ENCODE data around the gene SIK2. TPM values are rescaled to one million over a fixed set of nuclear protein-coding genes. Genes with fewer than 3 reads are reported as not detected.

Gene SIK2
- polyA plus RNA-seq, 6 donors from 2014 or later, result 0.09 to 1.0 (median 0.31) TPM

- Mint-ChIP-seq H3K4me3 (no peak overlapping the region), H3K9me3 (no peaks in the 10 kb centered on the region), H3K27me3 (no peaks in the 10 kb centered on the region), H3K4me1 (peaks cover 0 to 7% (median 0%) of the 10 kb centered on the region in 3 donors), H3K36me3 (peaks cover 1 to 2% of the 10 kb centered on the region in 2 donors), H3K27ac (peak overlapping the region in 1 of 6 donors; percentile 47)
- DNase-seq (no peak), ATAC-seq (ENCODE audit: low read depth in 2 of 2) (no peak)
These were observed 10.0 kb downstream of the SIK2 start for GRCh38 chr11:111612224-111612623.

GRCh38 chr11:111617286-111617685 lies 15.0 kb downstream of the SIK2 start:
- Mint-ChIP-seq H3K4me3 (no peak overlapping the region), H3K36me3 (peaks cover 4 to 11% of the 10 kb centered on the region in 2 donors), H3K4me1 (peaks cover 0 to under 1% (median 0%) of the 10 kb centered on the region in 3 donors), H3K27ac (no peak overlapping the region), H3K27me3 (no peaks in the 10 kb centered on the region), H3K9me3 (no peaks in the 10 kb centered on the region)
- DNase-seq (no peak), ATAC-seq (ENCODE audit: low read depth in 2 of 2) (no peak)

GRCh38 chr11:111620518-111620917 lies 18.3 kb downstream of the SIK2 start:
- H3K27me3 Mint-ChIP-seq, result no peaks in the 10 kb centered on the region
- no peak overlapping the region for H3K4me3 Mint-ChIP-seq
- ATAC-seq (ENCODE audit: low read depth in 2 of 2), result no peak
- H3K27ac Mint-ChIP-seq, result no peak overlapping the region
- peaks cover 29 to 41% of the 10 kb centered on the region in 2 donors for H3K36me3 Mint-ChIP-seq
- peaks cover 0 to 7% (median 0%) of the 10 kb centered on the region in 3 donors for H3K4me1 Mint-ChIP-seq
- peaks cover 0 to 9% (median 5%) of the 10 kb centered on the region in 7 donors for H3K9me3 Mint-ChIP-seq
- no peak for DNase-seq

- no peak overlapping the region for H3K27ac Mint-ChIP-seq
- H3K27me3 Mint-ChIP-seq, result no peaks in the 10 kb centered on the region
- no peak overlapping the region for H3K4me3 Mint-ChIP-seq
- DNase-seq, result no peak
- H3K36me3 Mint-ChIP-seq, result peaks cover 25 to 34% of the 10 kb centered on the region in 2 donors
- peaks cover 0 to 7% (median 0%) of the 10 kb centered on the region in 3 donors for H3K4me1 Mint-ChIP-seq
- H3K9me3 Mint-ChIP-seq, result peaks cover 0 to 9% (median 5%) of the 10 kb centered on the region in 7 donors
- ATAC-seq (ENCODE audit: low read depth in 2 of 2), result no peak
These were observed 21.3 kb downstream of the SIK2 start for GRCh38 chr11:111623527-111624030.

GRCh38 chr11:111624608-111625007 lies 22.4 kb downstream of the SIK2 start:
- H3K4me3 Mint-ChIP-seq, result no peak overlapping the region
- H3K4me1 Mint-ChIP-seq, result peaks cover 0 to 7% (median 0%) of the 10 kb centered on the region in 3 donors
- peak overlapping the region in 2 of 6 donors; percentile 61 to 78 for H3K27ac Mint-ChIP-seq
- H3K9me3 Mint-ChIP-seq, result peaks cover 0 to 9% (median 5%) of the 10 kb centered on the region in 7 donors
- no peak for ATAC-seq (ENCODE audit: low read depth in 2 of 2)
- peaks cover 25 to 40% of the 10 kb centered on the region in 2 donors for H3K36me3 Mint-ChIP-seq
- no peaks in the 10 kb centered on the region for H3K27me3 Mint-ChIP-seq
- DNase-seq, result no peak

GRCh38 chr11:111627591-111627990 lies 25.3 kb downstream of the SIK2 start:
- no peak for ATAC-seq (ENCODE audit: low read depth in 2 of 2)
- Mint-ChIP-seq H3K9me3 (peaks cover 0 to 8% (median 3%) of the 10 kb centered on the region in 7 donors), H3K27ac (no peak overlapping the region)

GRCh38 chr11:111629499-111629898 lies 27.2 kb downstream of the SIK2 start:
- peaks cover 0 to 7% (median 0%) of the 10 kb centered on the region in 3 donors for H3K4me1 Mint-ChIP-seq
- no peak overlapping the region for H3K4me3 Mint-ChIP-seq
- no peak for DNase-seq
- H3K27ac Mint-ChIP-seq, result no peak overlapping the region
- H3K27me3 Mint-ChIP-seq, result no peaks in the 10 kb centered on the region
- H3K9me3 Mint-ChIP-seq, result no peaks in the 10 kb centered on the region
- H3K36me3 Mint-ChIP-seq, result peaks cover 10 to 17% of the 10 kb centered on the region in 2 donors
- no peak for ATAC-seq (ENCODE audit: low read depth in 2 of 2)

More at GRCh38 chr11:111627591-111627990, 25.3 kb downstream of the SIK2 start:
- no peak for DNase-seq
- Mint-ChIP-seq H3K4me3 (no peak overlapping the region), H3K27me3 (no peaks in the 10 kb centered on the region), H3K4me1 (peaks cover 0 to 7% (median 0%) of the 10 kb centered on the region in 3 donors), H3K36me3 (peaks cover 23 to 36% of the 10 kb centered on the region in 2 donors)

GRCh38 chr11:111631024-111631665 lies 28.9 kb downstream of the SIK2 start:
- DNase-seq (no peak), ATAC-seq (ENCODE audit: low read depth in 2 of 2) (no peak)
- peaks cover 1 to 9% (median 3%) of the 10 kb centered on the region in 3 donors for H3K4me1 Mint-ChIP-seq
- H3K4me3 Mint-ChIP-seq, result no peak overlapping the region
- peaks cover 3 to 9% of the 10 kb centered on the region in 2 donors for H3K36me3 Mint-ChIP-seq
- no peak overlapping the region for H3K27ac Mint-ChIP-seq
- H3K27me3 Mint-ChIP-seq, result no peaks in the 10 kb centered on the region
- no peaks in the 10 kb centered on the region for H3K9me3 Mint-ChIP-seq

- DNase-seq (no peak), ATAC-seq (ENCODE audit: low read depth in 2 of 2) (no peak)
- Mint-ChIP-seq H3K36me3 (peaks cover 3 to 9% of the 10 kb centered on the region in 2 donors), H3K27ac (no peak overlapping the region), H3K9me3 (no peaks in the 10 kb centered on the region), H3K27me3 (no peaks in the 10 kb centered on the region), H3K4me1 (peaks cover 3 to 12% (median 6%) of the 10 kb centered on the region in 3 donors), H3K4me3 (no peak overlapping the region)
These were observed 29.4 kb downstream of the SIK2 start for GRCh38 chr11:111631666-111632039.

GRCh38 chr11:111632516-111633220 lies 30.4 kb downstream of the SIK2 start:
- Mint-ChIP-seq H3K27ac (peak overlapping the region in 1 of 6 donors; percentile 24), H3K4me3 (no peak overlapping the region), H3K4me1 (peaks cover 3 to 14% (median 12%) of the 10 kb centered on the region in 3 donors), H3K27me3 (no peaks in the 10 kb centered on the region), H3K36me3 (peaks cover 3 to 13% of the 10 kb centered on the region in 2 donors), H3K9me3 (no peaks in the 10 kb centered on the region)
- no peak for ATAC-seq (ENCODE audit: low read depth in 2 of 2)
- no peak for DNase-seq

- H3K4me3 Mint-ChIP-seq, result no peak overlapping the region
- ATAC-seq (ENCODE audit: low read depth in 2 of 2) (no peak), DNase-seq (no peak)
- H3K4me1 Mint-ChIP-seq, result peaks cover 6 to 17% (median 16%) of the 10 kb centered on the region in 3 donors
- H3K27me3 Mint-ChIP-seq, result no peaks in the 10 kb centered on the region
- H3K9me3 Mint-ChIP-seq, result no peaks in the 10 kb centered on the region
- peaks cover 3 to 17% of the 10 kb centered on the region in 2 donors for H3K36me3 Mint-ChIP-seq
- H3K27ac Mint-ChIP-seq, result no peak overlapping the region
These were observed 31.0 kb downstream of the SIK2 start for GRCh38 chr11:111633248-111633647.

GRCh38 chr11:111633756-111634362 lies 31.6 kb downstream of the SIK2 start:
- DNase-seq, result no peak
- no peak for ATAC-seq (ENCODE audit: low read depth in 2 of 2)
- H3K4me3 Mint-ChIP-seq, result no peak overlapping the region
- peaks cover 3 to 12% of the 10 kb centered on the region in 2 donors for H3K36me3 Mint-ChIP-seq
- peak overlapping the region in 1 of 6 donors; percentile 6 for H3K27ac Mint-ChIP-seq
- H3K4me1 Mint-ChIP-seq, result peaks cover 8 to 20% (median 17%) of the 10 kb centered on the region in 3 donors
- no peaks in the 10 kb centered on the region for H3K9me3 Mint-ChIP-seq
- H3K27me3 Mint-ChIP-seq, result no peaks in the 10 kb centered on the region

GRCh38 chr11:111634981-111635705 lies 32.9 kb downstream of the SIK2 start:
- Mint-ChIP-seq H3K9me3 (no peaks in the 10 kb centered on the region), H3K4me3 (no peak overlapping the region), H3K27me3 (no peaks in the 10 kb centered on the region)

More at GRCh38 chr11:111634981-111635705, 32.9 kb downstream of the SIK2 start:
- ATAC-seq (ENCODE audit: low read depth in 2 of 2), result no peak
- Mint-ChIP-seq H3K27ac (peak overlapping the region in 1 of 6 donors; percentile 64), H3K4me1 (peaks cover 8 to 21% (median 20%) of the 10 kb centered on the region in 3 donors), H3K36me3 (peaks cover 3 to 8% of the 10 kb centered on the region in 2 donors)
- no peak for DNase-seq
